ENCODE results near the gene G6PC2. TPM values are rescaled to one million over a fixed set of nuclear protein-coding genes. Genes with fewer than 3 reads are reported as not detected.

The G6PC2 gene
- total and polyA plus RNA-seq, 2 of the 8 experiments (the other 6 are each of a cell fraction or from before 2014, with no cell fraction given), result not detected

DNA sequence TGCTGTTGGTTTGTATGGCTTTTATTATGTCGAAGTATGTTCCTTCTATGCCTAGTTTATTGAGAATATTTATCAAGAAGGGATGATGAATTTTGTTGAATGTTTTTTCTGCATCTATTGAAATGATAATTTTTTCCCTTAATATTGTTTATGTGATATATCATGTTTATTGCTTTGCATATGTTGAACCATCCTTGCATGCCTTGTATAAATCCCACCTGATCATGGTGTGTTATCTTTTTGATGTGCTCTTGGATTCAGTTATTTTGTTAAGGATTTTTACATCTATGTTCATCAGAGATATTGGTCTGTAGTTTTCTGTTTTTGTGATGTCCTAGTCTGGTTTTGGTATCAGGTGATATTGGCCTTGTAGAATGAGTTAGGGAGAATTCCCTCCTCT lies 50.8 kb downstream of the G6PC2 start (continued):
- TF ChIP-seq, protein P1, sequence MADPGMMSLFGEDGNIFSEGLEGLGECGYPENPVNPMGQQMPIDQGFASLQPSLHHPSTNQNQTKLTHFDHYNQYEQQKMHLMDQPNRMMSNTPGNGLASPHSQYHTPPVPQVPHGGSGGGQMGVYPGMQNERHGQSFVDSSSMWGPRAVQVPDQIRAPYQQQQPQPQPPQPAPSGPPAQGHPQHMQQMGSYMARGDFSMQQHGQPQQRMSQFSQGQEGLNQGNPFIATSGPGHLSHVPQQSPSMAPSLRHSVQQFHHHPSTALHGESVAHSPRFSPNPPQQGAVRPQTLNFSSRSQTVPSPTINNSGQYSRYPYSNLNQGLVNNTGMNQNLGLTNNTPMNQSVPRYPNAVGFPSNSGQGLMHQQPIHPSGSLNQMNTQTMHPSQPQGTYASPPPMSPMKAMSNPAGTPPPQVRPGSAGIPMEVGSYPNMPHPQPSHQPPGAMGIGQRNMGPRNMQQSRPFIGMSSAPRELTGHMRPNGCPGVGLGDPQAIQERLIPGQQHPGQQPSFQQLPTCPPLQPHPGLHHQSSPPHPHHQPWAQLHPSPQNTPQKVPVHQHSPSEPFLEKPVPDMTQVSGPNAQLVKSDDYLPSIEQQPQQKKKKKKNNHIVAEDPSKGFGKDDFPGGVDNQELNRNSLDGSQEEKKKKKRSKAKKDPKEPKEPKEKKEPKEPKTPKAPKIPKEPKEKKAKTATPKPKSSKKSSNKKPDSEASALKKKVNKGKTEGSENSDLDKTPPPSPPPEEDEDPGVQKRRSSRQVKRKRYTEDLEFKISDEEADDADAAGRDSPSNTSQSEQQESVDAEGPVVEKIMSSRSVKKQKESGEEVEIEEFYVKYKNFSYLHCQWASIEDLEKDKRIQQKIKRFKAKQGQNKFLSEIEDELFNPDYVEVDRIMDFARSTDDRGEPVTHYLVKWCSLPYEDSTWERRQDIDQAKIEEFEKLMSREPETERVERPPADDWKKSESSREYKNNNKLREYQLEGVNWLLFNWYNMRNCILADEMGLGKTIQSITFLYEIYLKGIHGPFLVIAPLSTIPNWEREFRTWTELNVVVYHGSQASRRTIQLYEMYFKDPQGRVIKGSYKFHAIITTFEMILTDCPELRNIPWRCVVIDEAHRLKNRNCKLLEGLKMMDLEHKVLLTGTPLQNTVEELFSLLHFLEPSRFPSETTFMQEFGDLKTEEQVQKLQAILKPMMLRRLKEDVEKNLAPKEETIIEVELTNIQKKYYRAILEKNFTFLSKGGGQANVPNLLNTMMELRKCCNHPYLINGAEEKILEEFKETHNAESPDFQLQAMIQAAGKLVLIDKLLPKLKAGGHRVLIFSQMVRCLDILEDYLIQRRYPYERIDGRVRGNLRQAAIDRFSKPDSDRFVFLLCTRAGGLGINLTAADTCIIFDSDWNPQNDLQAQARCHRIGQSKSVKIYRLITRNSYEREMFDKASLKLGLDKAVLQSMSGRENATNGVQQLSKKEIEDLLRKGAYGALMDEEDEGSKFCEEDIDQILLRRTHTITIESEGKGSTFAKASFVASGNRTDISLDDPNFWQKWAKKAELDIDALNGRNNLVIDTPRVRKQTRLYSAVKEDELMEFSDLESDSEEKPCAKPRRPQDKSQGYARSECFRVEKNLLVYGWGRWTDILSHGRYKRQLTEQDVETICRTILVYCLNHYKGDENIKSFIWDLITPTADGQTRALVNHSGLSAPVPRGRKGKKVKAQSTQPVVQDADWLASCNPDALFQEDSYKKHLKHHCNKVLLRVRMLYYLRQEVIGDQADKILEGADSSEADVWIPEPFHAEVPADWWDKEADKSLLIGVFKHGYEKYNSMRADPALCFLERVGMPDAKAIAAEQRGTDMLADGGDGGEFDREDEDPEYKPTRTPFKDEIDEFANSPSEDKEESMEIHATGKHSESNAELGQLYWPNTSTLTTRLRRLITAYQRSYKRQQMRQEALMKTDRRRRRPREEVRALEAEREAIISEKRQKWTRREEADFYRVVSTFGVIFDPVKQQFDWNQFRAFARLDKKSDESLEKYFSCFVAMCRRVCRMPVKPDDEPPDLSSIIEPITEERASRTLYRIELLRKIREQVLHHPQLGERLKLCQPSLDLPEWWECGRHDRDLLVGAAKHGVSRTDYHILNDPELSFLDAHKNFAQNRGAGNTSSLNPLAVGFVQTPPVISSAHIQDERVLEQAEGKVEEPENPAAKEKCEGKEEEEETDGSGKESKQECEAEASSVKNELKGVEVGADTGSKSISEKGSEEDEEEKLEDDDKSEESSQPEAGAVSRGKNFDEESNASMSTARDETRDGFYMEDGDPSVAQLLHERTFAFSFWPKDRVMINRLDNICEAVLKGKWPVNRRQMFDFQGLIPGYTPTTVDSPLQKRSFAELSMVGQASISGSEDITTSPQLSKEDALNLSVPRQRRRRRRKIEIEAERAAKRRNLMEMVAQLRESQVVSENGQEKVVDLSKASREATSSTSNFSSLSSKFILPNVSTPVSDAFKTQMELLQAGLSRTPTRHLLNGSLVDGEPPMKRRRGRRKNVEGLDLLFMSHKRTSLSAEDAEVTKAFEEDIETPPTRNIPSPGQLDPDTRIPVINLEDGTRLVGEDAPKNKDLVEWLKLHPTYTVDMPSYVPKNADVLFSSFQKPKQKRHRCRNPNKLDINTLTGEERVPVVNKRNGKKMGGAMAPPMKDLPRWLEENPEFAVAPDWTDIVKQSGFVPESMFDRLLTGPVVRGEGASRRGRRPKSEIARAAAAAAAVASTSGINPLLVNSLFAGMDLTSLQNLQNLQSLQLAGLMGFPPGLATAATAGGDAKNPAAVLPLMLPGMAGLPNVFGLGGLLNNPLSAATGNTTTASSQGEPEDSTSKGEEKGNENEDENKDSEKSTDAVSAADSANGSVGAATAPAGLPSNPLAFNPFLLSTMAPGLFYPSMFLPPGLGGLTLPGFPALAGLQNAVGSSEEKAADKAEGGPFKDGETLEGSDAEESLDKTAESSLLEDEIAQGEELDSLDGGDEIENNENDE (IDR thresholded peaks at IDR 0.05; ENCODE audit: insufficient replicate concordance, low read length), result no peak
